SK-N-SH treated with all-trans-retinoic acid at 6 μM for 48 hours (cell line): ENCODE results near the gene CLEC16A.

Source experiments
- ATAC-seq: fragments of 200-7000 bp; cut with Tn5 transposase; 3 replicates; pipeline ENCODE4 v1.9.1; 2020; ENCODE audit warnings: mild to moderate bottlenecking, moderate library complexity
- ARNTL ChIP-seq: fragments of 450-650 bp; formaldehyde crosslinking; IDR thresholded peaks from 2 replicates; pipeline ENCODE4 v1.5.0; 2020; ENCODE audit warnings: low read depth, mild to moderate bottlenecking, moderate library complexity, borderline replicate concordance
- BACH2 ChIP-seq: fragments of 250-450 bp; sonication (Bioruptor Pico); IDR thresholded peaks from 2 replicates; pipeline ENCODE4 v1.9.0; 2021; ENCODE audit warnings: mild to moderate bottlenecking, borderline replicate concordance
- CREB5 ChIP-seq: fragments of 250-450 bp; sonication (Bioruptor Pico); IDR thresholded peaks from 2 replicates; pipeline ENCODE4 v1.5.1; 2020; ENCODE audit warnings: low read depth, mild to moderate bottlenecking, moderate library complexity
- CSDC2 ChIP-seq: fragments of 250-450 bp; sonication (Bioruptor Pico); IDR thresholded peaks from 2 replicates; pipeline ENCODE4 v1.5.0; 2020; ENCODE audit warnings: mild to moderate bottlenecking, moderate library complexity
- CSRNP3 ChIP-seq: fragments of 250-450 bp; sonication (Bioruptor Pico); IDR thresholded peaks from 2 replicates; pipeline ENCODE4 v1.5.1; 2021; ENCODE audit warnings: mild to moderate bottlenecking, moderate library complexity
- GLIS3 ChIP-seq: fragments of 250-450 bp; sonication (Bioruptor Pico); IDR thresholded peaks from 2 replicates; pipeline ENCODE4 v1.5.0; 2020; ENCODE audit warnings: mild to moderate bottlenecking, moderate library complexity
- ISL1 ChIP-seq: fragments of 250-450 bp; sonication (Bioruptor Pico); IDR thresholded peaks from 2 replicates; pipeline ENCODE4 v2.1.2; 2022; ENCODE audit warnings: mild to moderate bottlenecking, moderate library complexity
- OSR1 ChIP-seq: fragments of 250-450 bp; sonication (Bioruptor Pico); IDR thresholded peaks from 2 replicates; pipeline ENCODE4 v1.8.0; 2022; ENCODE audit warnings: moderate library complexity, mild to moderate bottlenecking, inconsistent platforms
- POU6F1 ChIP-seq: fragments of 250-450 bp; sonication (Bioruptor Pico); IDR thresholded peaks from 2 replicates; pipeline ENCODE4 v1.8.0; 2021; ENCODE audit warnings: low read depth, mild to moderate bottlenecking, moderate library complexity, borderline replicate concordance
- PPARA ChIP-seq: fragments of 250-450 bp; sonication (Bioruptor Pico); IDR thresholded peaks from 2 replicates; pipeline ENCODE4 v1.5.0; 2020; ENCODE audit warnings: mild to moderate bottlenecking, borderline replicate concordance
- SNAI2 ChIP-seq: fragments of 250-450 bp; sonication (Bioruptor Pico); IDR thresholded peaks from 2 replicates; pipeline ENCODE4 v1.5.0; 2020; ENCODE audit warnings: mild to moderate bottlenecking, moderate library complexity
- TCF4 ChIP-seq: fragments of 250-450 bp; sonication (Bioruptor Pico); IDR thresholded peaks from 2 replicates; pipeline ENCODE4 v1.8.0; 2021; ENCODE audit warnings: mild to moderate bottlenecking, moderate library complexity, borderline replicate concordance
- TOX ChIP-seq: fragments of 250-450 bp; sonication (Bioruptor Pico); IDR thresholded peaks from 2 replicates; pipeline ENCODE4 v1.8.0; 2021; ENCODE audit warnings: mild to moderate bottlenecking, moderate library complexity, borderline replicate concordance
- TSHZ2 ChIP-seq: fragments of 250-450 bp; sonication (Bioruptor Pico); IDR thresholded peaks from 2 replicates; pipeline ENCODE4 v1.5.0; 2020; ENCODE audit warnings: mild to moderate bottlenecking, moderate library complexity
- ZFP30 ChIP-seq: fragments of 450-650 bp; formaldehyde crosslinking; IDR thresholded peaks from 2 replicates; pipeline ENCODE4 v1.5.0; 2022; ENCODE audit warnings: mild to moderate bottlenecking, moderate library complexity
- ZNF565 ChIP-seq: fragments of 450-650 bp; formaldehyde crosslinking; conservative IDR thresholded peaks from 2 replicates; pipeline ENCODE4 v1.5.0; 2020; ENCODE audit warnings: low read depth, mild to moderate bottlenecking, moderate library complexity
- ZNF70 ChIP-seq: fragments of 450-650 bp; formaldehyde crosslinking; IDR thresholded peaks from 2 replicates; pipeline ENCODE4 v1.5.0; 2020; ENCODE audit warnings: mild to moderate bottlenecking, moderate library complexity

Gene CLEC16A

GRCh38 chr16:11046382-11046931 is 102.1 kb downstream of the CLEC16A start:
- peak; percentile 53 for ATAC-seq
- TF ChIP-seq ARNTL (CRISPR knock-in tag) (no peak), GLIS3 (no peak), CREB5 (CRISPR knock-in tag) (no peak), ZNF70 (CRISPR knock-in tag) (no peak)

GRCh38 chr16:11047057-11047456 is 102.7 kb downstream of the CLEC16A start:
- peak; percentile 88 for ATAC-seq

GRCh38 chr16:11047939-11048800 is 103.8 kb downstream of the CLEC16A start:
- TF ChIP-seq TOX: no peak
- no peak for TF ChIP-seq CREB5 (CRISPR knock-in tag)
- TF ChIP-seq BACH2 (CRISPR knock-in tag): no peak
- TF ChIP-seq ARNTL (CRISPR knock-in tag): no peak
- TF ChIP-seq POU6F1: no peak
- TF ChIP-seq CSDC2: no peak
- TF ChIP-seq ISL1 (CRISPR knock-in tag): no peak
- no peak for TF ChIP-seq ZNF70 (CRISPR knock-in tag)
- TF ChIP-seq TSHZ2 (CRISPR knock-in tag): no peak
- TF ChIP-seq OSR1 (CRISPR knock-in tag): no peak
- no peak for TF ChIP-seq CSRNP3 (CRISPR knock-in tag)
- no peak for TF ChIP-seq SNAI2 (CRISPR knock-in tag)
- no peak for TF ChIP-seq ZNF565 (CRISPR knock-in tag)
- no peak for TF ChIP-seq GLIS3
- no peak for ATAC-seq

More at GRCh38 chr16:11047057-11047456, 102.7 kb downstream of the CLEC16A start:
- TF ChIP-seq TOX: no peak
- TF ChIP-seq CREB5 (CRISPR knock-in tag): no peak
- no peak for TF ChIP-seq ZFP30 (CRISPR knock-in tag)
- TF ChIP-seq BACH2 (CRISPR knock-in tag): no peak
- TF ChIP-seq TCF4 (CRISPR knock-in tag): peak; percentile 86
- no peak for TF ChIP-seq PPARA (CRISPR knock-in tag)
- no peak for TF ChIP-seq GLIS3
- TF ChIP-seq, all 23 proteins: peak for 1
